Measurements from ENCODE around the gene TNRC6A. TPM values are rescaled to one million over a fixed set of nuclear protein-coding genes. Genes with fewer than 3 reads are reported as not detected.
"Not testable (repeated sequence)": the region's sequence is repeated elsewhere in the genome, so short reads cannot be mapped to it uniquely, and the experiment has no call there.

The TNRC6A gene
- total RNA-seq, 1 donor from 2014 or later = 34.3 TPM

GRCh38 chr16:24805484-24805883 is 76.0 kb downstream of the TNRC6A start:
- peaks cover 100% of the 10 kb centered on the region for H3K36me3 ChIP-seq
- H3K4me1 ChIP-seq = peaks cover 10% of the 10 kb centered on the region
- intact Hi-C loops (cut with micrococcal nuclease) = loop anchor here (10.0 kb wide), 1 partner anchor 241 kb away; no protein-coding TSS in a partner anchor
- H3K4me3 ChIP-seq = no peak overlapping the region
- DNase-seq = no peak
- H3K27ac ChIP-seq (replicated peaks) = no peak overlapping the region
- no peaks in the 10 kb centered on the region for H3K9me3 ChIP-seq (replicated peaks)
- TF ChIP-seq CTCF (IDR thresholded peaks at IDR 0.05; ENCODE audit: borderline replicate concordance) = no peak
- H3K27me3 ChIP-seq (ENCODE audit: low read depth) = no peaks in the 10 kb centered on the region

- no peak for TF ChIP-seq CTCF (IDR thresholded peaks at IDR 0.05; ENCODE audit: borderline replicate concordance)
- Histone ChIP-seq H3K4me1 (peaks cover 4% of the 10 kb centered on the region), H3K27me3 (ENCODE audit: low read depth) (no peaks in the 10 kb centered on the region), H3K4me3 (no peak overlapping the region), H3K36me3 (peaks cover 98% of the 10 kb centered on the region), H3K27ac (replicated peaks) (no peak overlapping the region), H3K9me3 (replicated peaks) (no peaks in the 10 kb centered on the region)
- no peak for DNase-seq
- intact Hi-C loops (cut with micrococcal nuclease) = loop anchor here (10.0 kb wide), 1 partner anchor 242 kb away; no protein-coding TSS in a partner anchor
Observed at GRCh38 chr16:24807301-24807700, 77.8 kb downstream of the TNRC6A start.

GRCh38 chr16:24810951-24811843 is 81.7 kb downstream of the TNRC6A start:
- Histone ChIP-seq H3K4me1 (peaks cover 12% of the 10 kb centered on the region), H3K9me3 (replicated peaks) (no peaks in the 10 kb centered on the region), H3K27ac (replicated peaks) (no peak overlapping the region), H3K36me3 (peaks cover 98% of the 10 kb centered on the region), H3K27me3 (ENCODE audit: low read depth) (no peaks in the 10 kb centered on the region), H3K4me3 (no peak overlapping the region)
- no peak for DNase-seq
- TF ChIP-seq CTCF (IDR thresholded peaks at IDR 0.05; ENCODE audit: borderline replicate concordance) = no peak
- intact Hi-C loops (cut with micrococcal nuclease) = no loop called here

- H3K9me3 ChIP-seq (replicated peaks); H3K4me3 ChIP-seq; H3K27me3 ChIP-seq (ENCODE audit: low read depth); intact Hi-C loops (cut with micrococcal nuclease); DNase-seq: not testable (repeated sequence)
- H3K27ac ChIP-seq (replicated peaks) = peak overlapping the region; percentile 9
- peaks cover 12% of the 10 kb centered on the region for H3K4me1 ChIP-seq
- H3K36me3 ChIP-seq = peaks cover 98% of the 10 kb centered on the region
Observed at GRCh38 chr16:24812813-24813212, 83.4 kb downstream of the TNRC6A start.

- H3K4me1 ChIP-seq = peaks cover 12% of the 10 kb centered on the region
- no peak overlapping the region for H3K4me3 ChIP-seq
- no peaks in the 10 kb centered on the region for H3K27me3 ChIP-seq (ENCODE audit: low read depth)
- DNase-seq = no peak
- intact Hi-C loops (cut with micrococcal nuclease) = no loop called here
- no peak for TF ChIP-seq CTCF (IDR thresholded peaks at IDR 0.05; ENCODE audit: borderline replicate concordance)
- H3K36me3 ChIP-seq = peaks cover 98% of the 10 kb centered on the region
- no peak overlapping the region for H3K27ac ChIP-seq (replicated peaks)
- no peaks in the 10 kb centered on the region for H3K9me3 ChIP-seq (replicated peaks)
Observed at GRCh38 chr16:24815021-24815420, 85.6 kb downstream of the TNRC6A start.

GRCh38 chr16:24816688-24817087 is 87.2 kb downstream of the TNRC6A start:
- no peak for DNase-seq
- H3K27ac ChIP-seq (replicated peaks) = no peak overlapping the region
- H3K4me1 ChIP-seq = peaks cover 13% of the 10 kb centered on the region
- no peak for TF ChIP-seq CTCF (IDR thresholded peaks at IDR 0.05; ENCODE audit: borderline replicate concordance)
- intact Hi-C loops (cut with micrococcal nuclease) = no loop called here
- H3K4me3 ChIP-seq = no peak overlapping the region
- H3K36me3 ChIP-seq = peaks cover 98% of the 10 kb centered on the region
- no peaks in the 10 kb centered on the region for H3K9me3 ChIP-seq (replicated peaks)
- no peaks in the 10 kb centered on the region for H3K27me3 ChIP-seq (ENCODE audit: low read depth)
